Caco-2 (cell line): ENCODE measurements around the gene POU2AF1. TPM values are rescaled to one million over a fixed set of nuclear protein-coding genes. Genes with fewer than 3 reads are reported as not detected.

Experiments
- BruUV-seq: library from RNA; stranded (reverse); fragments of 400-500 nt; replicated peaks from 2 replicates; lab custom pipeline; 2021; lab: Mats Ljungman, UMichigan
- CTCF ChIA-PET: fragments of 300-600 bp; sonication (Branson Sonifier 250); formaldehyde crosslinking; loops from one replicate; lab custom pipeline; 2022; ENCODE audit warnings: antibody characterized with exemption; lab: Charles Lee
- POLR2A ChIA-PET: fragments of 300-600 bp; sonication (Branson Sonifier 250); formaldehyde crosslinking; loops from one replicate; lab custom pipeline; 2022; ENCODE audit warnings: antibody characterized with exemption; lab: Charles Lee
- DNase-seq, 2 experiments: peaks; one replicate each; pipeline versions ENCODE4 v3.0.0 to v3.0.0-alpha.2; 2020 to 2022
- H3K27me3 ChIP-seq: replicated peaks from 2 replicates; pipeline ENCODE4 v1.6.0; 2011; ENCODE audit warnings: low read length; ENCODE audit not compliant: control insufficient read depth, insufficient read depth
- H3K36me3 ChIP-seq: 2 replicates; pipeline ENCODE4 v1.5.1; 2011; ENCODE audit warnings: low read length; ENCODE audit not compliant: control insufficient read depth, insufficient read depth
- H3K4me1 ChIP-seq: fragments of 250-450 bp; sonication (Bioruptor Pico); 2 replicates; pipeline ENCODE4 v1.5.1; 2020; ENCODE audit warnings: mild to moderate bottlenecking
- H3K4me3 ChIP-seq: 2 replicates; pipeline ENCODE4 v1.5.1; 2011; ENCODE audit warnings: low read depth, mild to moderate bottlenecking, control low read depth, low read length
- H3K9me3 ChIP-seq: fragments of 250-450 bp; sonication (Bioruptor Pico); 2 replicates; pipeline ENCODE4 v1.5.1; 2020; ENCODE audit warnings: mild to moderate bottlenecking, moderate library complexity
- H3K27ac Mint-ChIP-seq: one replicate; pipeline ENCODE4 v1.8.0; 2022; ENCODE audit warnings: mixed read lengths; ENCODE audit not compliant: unreplicated experiment
- H3K27me3 Mint-ChIP-seq: one replicate; pipeline ENCODE4 v1.8.0; 2022; ENCODE audit warnings: mixed read lengths; ENCODE audit not compliant: insufficient read depth, unreplicated experiment
- H3K36me3 Mint-ChIP-seq: one replicate; pipeline ENCODE4 v1.8.0; 2022; ENCODE audit warnings: mild to moderate bottlenecking, mixed read lengths; ENCODE audit not compliant: insufficient read depth, unreplicated experiment
- H3K4me1 Mint-ChIP-seq: one replicate; pipeline ENCODE4 v1.8.0; 2022; ENCODE audit warnings: low read depth, mixed read lengths; ENCODE audit not compliant: unreplicated experiment
- H3K4me3 Mint-ChIP-seq: one replicate; pipeline ENCODE4 v1.8.0; 2022; ENCODE audit warnings: mild to moderate bottlenecking, moderate library complexity, mixed read lengths; ENCODE audit not compliant: unreplicated experiment
- H3K9me3 Mint-ChIP-seq: one replicate; pipeline ENCODE4 v1.8.0; 2022; ENCODE audit warnings: mixed read lengths; ENCODE audit not compliant: unreplicated experiment
- CTCF ChIP-seq, 2 experiments: fragments of 200-600 bp in 1 of 2; IDR thresholded peaks; 1 replicate in 1 of 2; 2 replicates in 1 of 2; pipeline versions ENCODE4 v1.5.1 to v1.8.0; 2011 to 2022; ENCODE audit warnings: antibody characterized with exemption in 1 of 2, control low read depth in 1 of 2, inconsistent platforms in 1 of 2, low read depth in 1 of 2, low read length in 1 of 2, mild to moderate bottlenecking in 1 of 2, moderate library complexity in 1 of 2; ENCODE audit not compliant: insufficient read depth in 1 of 2, severe bottlenecking in 1 of 2, unreplicated experiment in 1 of 2
- intact Hi-C: fragments of 100-400 bp; cut with micrococcal nuclease; formaldehyde crosslinking; loops from one replicate; pipeline ENCODE4 v1.10.0; 2022; ENCODE audit not compliant: unreplicated experiment
- total RNA-seq: library from RNA; stranded (reverse); gene quantifications from 2 replicates; pipeline ENCODE4 v1.2.3, GENCODE V29; 2022

Gene POU2AF1
- total RNA-seq, 1 experiment from 2014 or later, result 2.7 TPM

GRCh38 chr11:111359223-111360149 lies 19.6 kb downstream of the POU2AF1 start:
- ChIA-PET POLR2A (interaction anchor here (0.8 to 1.2 kb wide), 3 partner anchors 23 to 930 kb away, joined by 4 to 12 read pairs (median 4); partner anchors contain the start of gene FDX1), CTCF (interaction anchor here (0.6 to 2.1 kb wide), 9 partner anchors 23 to 63 kb away, joined by 3 to 16 read pairs (median 4); no protein-coding TSS in a partner anchor)
- TF ChIP-seq CTCF (IDR thresholded peaks at IDR 0.05; ENCODE audit: insufficient read depth in 1 of 2, low read depth in 1 of 2, low read length in 1 of 2, severe bottlenecking in 1 of 2, unreplicated experiment in 1 of 2), result peak in 1 of 2 experiments; percentile 11
- intact Hi-C loops, result loop anchor here (1.0 kb wide), 5 partner anchors 24 to 76 kb away; no protein-coding TSS in a partner anchor
- Histone ChIP-seq H3K9me3 (0 out of 2 replicates have a peak, but pooled peaks cover 4% of the 10 kb centered on the region), H3K4me3 (no peak overlapping the region), H3K36me3 (no peaks in the 10 kb centered on the region), H3K4me1 (peaks cover 73% of the 10 kb centered on the region), H3K27me3 (no peaks in the 10 kb centered on the region)
- DNase-seq, result no peak
- no peaks in the 10 kb centered on the region for H3K27me3 Mint-ChIP-seq
- peaks cover 41% of the 10 kb centered on the region for H3K4me1 Mint-ChIP-seq
- H3K36me3 Mint-ChIP-seq, result peaks cover 4% of the 10 kb centered on the region
- H3K27ac Mint-ChIP-seq, result no peak overlapping the region
- H3K4me3 Mint-ChIP-seq, result peak overlapping the region; percentile 13
- peaks cover 18% of the 10 kb centered on the region for H3K9me3 Mint-ChIP-seq
- BruUV-seq, result TSS peak; percentile 94

GRCh38 chr11:111358038-111359001 lies 20.8 kb downstream of the POU2AF1 start:
- DNase-seq, result no peak
- Histone ChIP-seq H3K4me3 (no peak overlapping the region), H3K4me1 (peaks cover 77% of the 10 kb centered on the region), H3K9me3 (0 out of 2 replicates have a peak, but pooled peaks cover 4% of the 10 kb centered on the region), H3K27me3 (no peaks in the 10 kb centered on the region), H3K36me3 (no peaks in the 10 kb centered on the region)
- Mint-ChIP-seq H3K36me3 (peaks cover 4% of the 10 kb centered on the region), H3K27me3 (no peaks in the 10 kb centered on the region), H3K4me3 (no peak overlapping the region), H3K9me3 (peaks cover 18% of the 10 kb centered on the region), H3K27ac (no peak overlapping the region), H3K4me1 (peaks cover 46% of the 10 kb centered on the region)
- POLR2A ChIA-PET, result interaction anchor here (0.8 kb wide), 1 partner anchor 55 kb away, joined by 3 read pairs; no protein-coding TSS in a partner anchor
- no peak for TF ChIP-seq CTCF (IDR thresholded peaks at IDR 0.05; ENCODE audit: insufficient read depth in 1 of 2, low read depth in 1 of 2, low read length in 1 of 2, severe bottlenecking in 1 of 2, unreplicated experiment in 1 of 2)
- intact Hi-C loops, result no loop called here
- CTCF ChIA-PET, result interaction anchor here (0.6 to 2.1 kb wide), 4 partner anchors 24 to 59 kb away, joined by 3 to 16 read pairs (median 4); no protein-coding TSS in a partner anchor
- no TSS peak for BruUV-seq
